IMR-90 (cell line): ENCODE data around the gene TRUB2. TPM values are rescaled to one million over a fixed set of nuclear protein-coding genes. Genes with fewer than 3 reads are reported as not detected.

Experiments used
- polyA plus RNA-seq, 3 experiments: library from polyadenylated mRNA; depleted of rRNA; stranded (reverse); fragments of >200 nt; gene quantifications; 2 replicates each; pipeline ENCODE4 v1.2.3, GENCODE V29; 2012; ENCODE audit warnings: low replicate concordance in 1 of 3
- total RNA-seq: library from RNA; depleted of rRNA; stranded (reverse); fragments of >200 nt; gene quantifications from 2 replicates; pipeline ENCODE4 v1.2.3, GENCODE V29; 2012; rRNA removed

The TRUB2 gene
- total and polyA plus RNA-seq, 2 of the 4 experiments (the other 2 are of a cell fraction), result 18.0 to 21.3 TPM

Other genes starting within 250 kb of the TRUB2 start
- gene PTGES2, start 194.7 kb downstream of the TRUB2 start, total RNA-seq, result 90.3 and 107 TPM in 2 replicates
- 99.2 and 100 TPM in 2 replicates for gene PTGES2, start 194.7 kb downstream of the TRUB2 start, polyA plus RNA-seq (2012; rRNA removed)
- gene LCN2, start 173.0 kb downstream of the TRUB2 start, total RNA-seq, result not detected in 2 replicates
- not detected in 2 replicates for gene LCN2, start 173.0 kb downstream of the TRUB2 start, polyA plus RNA-seq (2012; rRNA removed)
- 25.1 and 27.5 TPM in 2 replicates for gene BBLN, start 162.2 kb downstream of the TRUB2 start, total RNA-seq
- 103 and 146 TPM in 2 replicates for gene BBLN, start 162.2 kb downstream of the TRUB2 start, polyA plus RNA-seq (2012; rRNA removed)
- gene CIZ1, start 130.9 kb downstream of the TRUB2 start, total RNA-seq, result 13.8 and 20.6 TPM in 2 replicates
- gene CIZ1, start 130.9 kb downstream of the TRUB2 start, polyA plus RNA-seq (2012; rRNA removed), result 51.9 and 54.4 TPM in 2 replicates
- gene DNM1, start 119.1 kb downstream of the TRUB2 start, total RNA-seq, result 11.4 and 13.6 TPM in 2 replicates
- gene DNM1, start 119.1 kb downstream of the TRUB2 start, polyA plus RNA-seq (2012; rRNA removed), result 17.7 and 19.3 TPM in 2 replicates
- 118 TPM in 2 replicates for gene GOLGA2, start 46.4 kb downstream of the TRUB2 start, total RNA-seq
- 124 and 146 TPM in 2 replicates for gene GOLGA2, start 46.4 kb downstream of the TRUB2 start, polyA plus RNA-seq (2012; rRNA removed)
- gene SWI5, start 46.2 kb downstream of the TRUB2 start, total RNA-seq, result 37.5 and 38.9 TPM in 2 replicates
- 93.5 and 99.7 TPM in 2 replicates for gene SWI5, start 46.2 kb downstream of the TRUB2 start, polyA plus RNA-seq (2012; rRNA removed)
- 20.0 and 20.1 TPM in 2 replicates for gene COQ4, start 392 bp upstream of the TRUB2 start, total RNA-seq
- gene COQ4, start 392 bp upstream of the TRUB2 start, polyA plus RNA-seq (2012; rRNA removed), result 40.7 and 41.4 TPM in 2 replicates
- gene SLC27A4, start 18.1 kb upstream of the TRUB2 start, total RNA-seq, result 9.2 and 9.7 TPM in 2 replicates
- gene SLC27A4, start 18.1 kb upstream of the TRUB2 start, polyA plus RNA-seq (2012; rRNA removed), result 13.7 and 14.8 TPM in 2 replicates
- 20.6 and 33.2 TPM in 2 replicates for gene URM1, start 48.9 kb upstream of the TRUB2 start, total RNA-seq
- 66.9 and 75.6 TPM in 2 replicates for gene URM1, start 48.9 kb upstream of the TRUB2 start, polyA plus RNA-seq (2012; rRNA removed)
- gene CERCAM, start 98.4 kb upstream of the TRUB2 start, total RNA-seq, result 15.1 and 16.1 TPM in 2 replicates
- gene CERCAM, start 98.4 kb upstream of the TRUB2 start, polyA plus RNA-seq (2012; rRNA removed), result 118 and 146 TPM in 2 replicates
- gene ODF2, start 133.6 kb upstream of the TRUB2 start, total RNA-seq, result 46.4 and 59.2 TPM in 2 replicates
- gene ODF2, start 133.6 kb upstream of the TRUB2 start, polyA plus RNA-seq (2012; rRNA removed), result 34.9 and 40.2 TPM in 2 replicates
- 35.3 and 39.4 TPM in 2 replicates for gene GLE1, start 182.3 kb upstream of the TRUB2 start, total RNA-seq
- 13.2 and 14.3 TPM in 2 replicates for gene GLE1, start 182.3 kb upstream of the TRUB2 start, polyA plus RNA-seq (2012; rRNA removed)
- 327 and 345 TPM in 2 replicates for gene SPTAN1, start 230.1 kb upstream of the TRUB2 start, total RNA-seq
- gene SPTAN1, start 230.1 kb upstream of the TRUB2 start, polyA plus RNA-seq (2012; rRNA removed), result 275 and 316 TPM in 2 replicates